ENCODE data around the gene RWDD2A.
"Not testable (repeated sequence)": the region's sequence is repeated elsewhere in the genome, so short reads cannot be mapped to it uniquely, and the experiment has no call there.

Gene RWDD2A

DNA sequence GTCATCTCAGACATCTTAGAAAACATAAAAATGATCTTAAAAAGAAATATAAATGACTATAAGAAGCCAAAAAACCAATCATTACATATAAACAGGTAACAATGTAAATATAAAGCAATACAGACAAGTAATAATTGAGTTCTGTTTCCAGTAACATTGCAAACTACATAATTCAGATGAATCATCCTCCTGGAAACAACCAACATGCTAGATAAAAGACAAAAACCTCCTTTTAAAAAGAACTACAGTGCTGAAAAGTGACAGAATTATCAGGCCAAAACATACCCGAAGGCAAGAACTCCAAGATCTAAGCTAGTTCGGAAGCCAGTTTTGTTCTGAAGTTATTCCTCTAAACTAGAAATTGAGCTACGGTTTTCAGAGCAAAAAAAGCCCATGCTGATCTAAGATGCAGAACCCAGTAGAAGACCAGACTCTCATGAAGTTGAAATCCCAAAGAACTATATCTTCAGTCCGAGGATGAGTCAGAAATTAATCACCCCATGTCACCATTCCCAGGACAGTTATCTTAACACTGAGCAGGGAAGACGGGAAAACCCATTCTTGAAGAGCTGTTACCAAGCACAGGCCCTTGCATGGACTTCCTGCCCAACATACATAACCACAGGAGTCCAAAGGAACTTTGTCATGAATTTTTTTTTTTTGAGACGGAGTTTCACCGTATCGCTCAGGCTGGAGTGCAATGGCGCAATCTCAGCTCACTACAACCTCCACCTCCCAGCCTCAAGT is 9.9 kb upstream of the RWDD2A start:
- H3K4me3 ChIP-seq (ENCODE audit: low read depth, low read length), result no peak overlapping the region
- TF ChIP-seq, protein P1, sequence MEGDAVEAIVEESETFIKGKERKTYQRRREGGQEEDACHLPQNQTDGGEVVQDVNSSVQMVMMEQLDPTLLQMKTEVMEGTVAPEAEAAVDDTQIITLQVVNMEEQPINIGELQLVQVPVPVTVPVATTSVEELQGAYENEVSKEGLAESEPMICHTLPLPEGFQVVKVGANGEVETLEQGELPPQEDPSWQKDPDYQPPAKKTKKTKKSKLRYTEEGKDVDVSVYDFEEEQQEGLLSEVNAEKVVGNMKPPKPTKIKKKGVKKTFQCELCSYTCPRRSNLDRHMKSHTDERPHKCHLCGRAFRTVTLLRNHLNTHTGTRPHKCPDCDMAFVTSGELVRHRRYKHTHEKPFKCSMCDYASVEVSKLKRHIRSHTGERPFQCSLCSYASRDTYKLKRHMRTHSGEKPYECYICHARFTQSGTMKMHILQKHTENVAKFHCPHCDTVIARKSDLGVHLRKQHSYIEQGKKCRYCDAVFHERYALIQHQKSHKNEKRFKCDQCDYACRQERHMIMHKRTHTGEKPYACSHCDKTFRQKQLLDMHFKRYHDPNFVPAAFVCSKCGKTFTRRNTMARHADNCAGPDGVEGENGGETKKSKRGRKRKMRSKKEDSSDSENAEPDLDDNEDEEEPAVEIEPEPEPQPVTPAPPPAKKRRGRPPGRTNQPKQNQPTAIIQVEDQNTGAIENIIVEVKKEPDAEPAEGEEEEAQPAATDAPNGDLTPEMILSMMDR (IDR thresholded peaks at IDR 0.05; ENCODE audit: insufficient read depth, low read depth, low read length, missing control alignments), result no peak
- DNase-seq (ENCODE audit: low read depth), result no peak

DNA sequence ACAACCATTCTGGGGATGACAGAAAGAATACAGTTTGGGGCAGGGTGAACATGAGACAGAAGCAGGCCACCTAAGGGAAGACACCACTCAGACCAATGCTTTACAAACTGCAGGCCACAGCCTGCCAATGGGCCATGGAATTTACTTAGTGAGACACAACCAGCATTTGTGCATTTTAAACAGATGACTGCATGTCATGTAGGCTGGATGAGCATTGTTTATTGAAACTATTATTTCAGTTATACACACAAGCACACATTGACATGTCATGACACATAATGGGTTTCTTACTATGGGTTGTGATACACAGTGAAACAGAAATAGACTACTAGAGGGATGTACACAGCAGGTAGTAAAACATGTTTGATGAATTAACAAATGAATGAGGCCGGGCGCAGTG is 8.1 kb upstream of the RWDD2A start:
- DNase-seq (ENCODE audit: low read depth), result no peak
- TF ChIP-seq, protein P1 (IDR thresholded peaks at IDR 0.05; ENCODE audit: insufficient read depth, low read depth, low read length, missing control alignments), result no peak
- H3K4me3 ChIP-seq (ENCODE audit: low read depth, low read length), result no peak overlapping the region

DNA sequence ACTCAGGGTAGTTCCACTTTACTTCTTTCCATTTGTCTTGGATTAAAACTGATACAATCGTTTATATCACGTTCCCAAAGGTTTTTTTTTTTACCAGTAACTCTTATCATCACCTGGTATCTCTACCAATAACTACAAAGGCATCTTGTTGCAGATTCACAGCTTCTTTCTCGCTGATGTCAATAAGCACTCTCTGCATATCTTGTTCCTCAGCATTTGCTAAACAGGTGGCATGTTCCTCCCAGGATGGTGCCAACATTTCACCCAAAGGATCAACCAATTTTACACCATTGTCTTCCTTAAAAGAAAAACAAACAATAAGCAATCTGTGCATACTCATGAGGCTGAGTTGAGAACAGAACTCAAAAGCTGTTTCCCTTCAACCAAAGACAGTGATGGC is 4.7 kb upstream of the RWDD2A start:
- no peak overlapping the region for H3K4me3 ChIP-seq (ENCODE audit: low read depth, low read length)
- TF ChIP-seq, protein P1 (IDR thresholded peaks at IDR 0.05; ENCODE audit: insufficient read depth, low read depth, low read length, missing control alignments), result no peak

DNA sequence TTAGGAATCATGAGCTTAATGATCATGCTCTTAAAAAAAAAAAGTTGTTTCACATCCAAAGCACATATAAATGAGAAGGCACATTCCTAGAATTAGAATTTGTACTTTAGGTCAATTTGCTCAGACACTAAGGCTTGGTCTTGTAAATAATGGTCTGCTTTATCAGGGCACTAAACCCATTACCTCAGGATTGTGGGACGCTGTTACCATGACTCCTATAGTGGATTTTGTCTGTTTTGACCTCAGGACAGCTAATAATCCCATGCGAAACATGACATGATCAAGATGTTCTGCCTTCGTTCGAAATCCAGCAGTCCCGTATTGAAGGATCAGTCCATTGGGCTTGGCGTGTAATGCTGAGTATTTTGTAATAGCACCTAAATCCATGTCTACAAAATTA is 2.5 kb upstream of the RWDD2A start:
- TF ChIP-seq, protein P1 (IDR thresholded peaks at IDR 0.05; ENCODE audit: insufficient read depth, low read depth, low read length, missing control alignments), result no peak
- DNase-seq (ENCODE audit: low read depth), result no peak
- H3K4me3 ChIP-seq (ENCODE audit: low read depth, low read length), result no peak overlapping the region

More for the DNA sequence above, 4.7 kb upstream of the RWDD2A start:
- no peak for DNase-seq (ENCODE audit: low read depth)

DNA sequence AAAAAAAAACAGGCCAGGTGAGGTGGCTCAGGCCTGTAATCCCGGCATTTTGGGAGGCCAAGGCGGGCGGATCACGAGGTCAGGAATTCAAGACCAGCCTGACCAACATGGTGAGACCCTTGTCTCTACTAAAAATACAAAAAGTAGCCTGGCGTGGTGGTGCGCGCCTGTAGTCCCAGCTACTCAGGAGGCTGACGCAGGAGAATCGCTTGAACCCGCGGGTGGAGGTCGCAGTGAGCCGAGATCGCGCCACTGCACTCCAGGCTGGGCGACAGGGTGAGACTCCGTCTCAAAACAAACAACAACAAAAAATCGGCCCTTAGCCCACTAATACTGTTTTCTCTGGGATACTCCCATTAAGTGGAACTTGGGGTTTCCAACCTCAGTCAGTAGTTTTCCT is 1.2 kb upstream of the RWDD2A start:
- not testable (repeated sequence) for DNase-seq (ENCODE audit: low read depth)
- peak overlapping the region; percentile 96 for H3K4me3 ChIP-seq (ENCODE audit: low read depth, low read length)

DNA sequence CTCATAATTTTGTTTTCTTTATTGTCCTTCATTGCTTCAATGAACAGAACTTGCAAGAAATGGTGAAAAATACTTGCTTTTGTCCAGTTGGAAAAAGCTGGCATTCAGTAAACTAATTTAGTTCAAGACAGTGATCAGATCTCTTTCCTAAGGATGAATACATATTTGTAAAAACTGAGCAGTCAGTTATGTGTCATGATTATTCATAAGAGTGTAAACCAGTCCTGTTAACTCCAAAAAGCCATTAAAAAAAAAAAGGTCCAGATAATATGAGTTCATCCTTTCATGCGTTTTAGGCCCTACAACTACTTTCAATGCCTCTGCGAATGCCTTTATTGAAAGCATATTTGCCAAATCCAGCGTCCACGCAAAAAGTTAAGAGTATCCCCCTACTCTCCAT is 701 bp upstream of the RWDD2A start:
- TF ChIP-seq, protein P1 (IDR thresholded peaks at IDR 0.05; ENCODE audit: insufficient read depth, low read depth, low read length, missing control alignments), result no peak
- DNase-seq (ENCODE audit: low read depth), result no peak
- peak overlapping the region; percentile 96 for H3K4me3 ChIP-seq (ENCODE audit: low read depth, low read length)

DNA sequence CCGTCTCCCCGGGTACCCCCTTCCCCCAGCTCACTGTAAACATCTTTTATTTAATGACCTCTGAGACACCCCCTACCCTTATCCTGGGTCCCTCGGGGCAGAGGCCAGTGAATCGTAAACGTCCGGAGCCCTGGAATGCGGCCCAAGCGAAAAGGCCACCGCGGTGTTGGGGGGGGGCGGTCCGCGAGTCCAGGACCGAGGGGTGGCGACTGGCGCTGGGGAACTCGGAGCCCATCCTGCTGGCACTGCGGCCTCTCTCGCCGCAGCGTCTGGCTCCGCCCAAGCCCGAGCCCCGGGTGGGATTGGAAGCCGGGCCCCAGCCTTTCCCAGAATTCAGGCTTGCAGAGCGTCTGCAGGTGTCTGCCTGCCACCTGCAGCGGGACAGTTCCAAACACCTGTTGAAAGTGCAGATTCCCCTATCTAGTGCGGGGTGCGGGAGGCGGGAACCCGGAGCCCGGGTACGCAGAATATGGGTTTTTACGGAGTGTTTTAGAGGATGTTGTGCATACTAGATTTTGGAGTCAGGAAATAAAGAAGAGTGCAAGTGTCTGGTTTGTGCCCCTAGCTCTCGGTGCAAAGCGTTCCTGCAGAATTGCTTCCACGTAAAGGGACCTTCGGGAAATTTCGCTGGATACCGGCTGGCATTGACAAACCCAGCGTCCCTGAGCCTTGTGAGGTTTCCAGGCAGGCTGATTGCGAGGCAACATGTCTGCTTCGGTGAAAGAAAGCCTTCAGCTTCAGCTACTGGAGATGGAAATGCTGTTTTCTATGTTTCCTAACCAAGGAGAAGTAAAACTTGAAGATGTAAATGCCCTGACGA is 800 bp downstream of the RWDD2A start:
- TF ChIP-seq, protein P1 (IDR thresholded peaks at IDR 0.05; ENCODE audit: insufficient read depth, low read depth, low read length, missing control alignments), result no peak
- DNase-seq (ENCODE audit: low read depth), result peak; percentile 24
- peak overlapping the region; percentile 96 for H3K4me3 ChIP-seq (ENCODE audit: low read depth, low read length)

Measured in GM12865 (cell line).